Measurements from ENCODE around the gene RMI1. TPM values are rescaled to one million over a fixed set of nuclear protein-coding genes. Genes with fewer than 3 reads are reported as not detected.

RMI1 gene
- total RNA-seq, result 10 to 100 TPM in 1 of 4 donors, 1 to 10 TPM in 3; 5.3 to 11.6 (median 6.2) TPM

DNA sequence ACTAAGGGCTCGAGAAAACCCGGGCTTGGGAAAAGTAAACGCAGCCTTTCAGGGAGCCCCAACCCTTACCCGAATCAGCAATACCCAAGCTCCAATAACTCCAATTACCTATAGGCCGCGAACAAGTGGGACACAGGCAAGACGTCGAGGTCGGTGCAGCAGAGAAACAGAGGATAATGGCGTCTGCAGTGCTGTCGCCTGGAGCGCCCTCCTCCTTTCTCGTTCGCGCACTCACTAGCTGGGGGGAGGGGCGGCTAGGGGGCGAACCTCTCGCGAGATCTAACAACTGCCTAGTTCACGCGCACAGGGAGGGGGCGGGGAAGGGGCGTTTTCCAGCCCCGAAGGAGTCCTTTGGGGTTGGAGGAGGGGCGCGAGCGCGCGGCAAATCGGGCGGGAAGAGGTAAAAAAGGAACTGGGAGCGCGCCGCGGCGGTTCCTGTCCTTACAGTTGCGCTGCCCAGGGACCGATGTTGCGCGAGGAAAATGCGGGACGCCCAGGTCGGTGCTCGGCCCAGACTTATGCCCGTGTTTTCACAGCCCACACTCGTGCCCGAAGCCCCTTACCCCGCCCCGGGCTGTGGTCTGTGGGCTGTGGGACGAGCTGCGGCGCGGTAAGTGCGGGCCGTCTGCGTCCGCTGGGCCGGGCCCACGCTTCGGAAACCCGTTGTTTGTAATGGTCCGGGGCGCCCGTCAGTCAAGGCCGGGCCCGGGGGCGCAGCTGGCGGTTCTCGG, at the start of gene RMI1:
Gene RMI1, plus strand, starts transcription at position 411 of the 731 bp plus-strand sequence. CDS start 20,182 bp downstream, outside the sequence.
- Histone ChIP-seq H3K27me3 (no peaks in the 10 kb centered on the region), H3K36me3 (peaks cover 15 to 26% (median 19%) of the 10 kb centered on the region in 4 donors), H3K4me3 (peak within 1 kb of the TSS; percentile 76 to 97 (median 88)), H3K4me1 (peaks cover 27 to 47% (median 38%) of the 10 kb centered on the region in 4 donors), H3K27ac (replicated peaks in 1 of 4) (peak within 1 kb of the TSS; percentile 98 to 99 (median 99)), H3K9me3 (no peaks in the 10 kb centered on the region)
- TF ChIP-seq POLR2AphosphoS5 (IDR thresholded peaks at IDR 0.05) (peak; percentile 92 to 99), EP300 (IDR thresholded peaks at IDR 0.05) (no peak), POLR2A (IDR thresholded peaks at IDR 0.05; ENCODE audit: low read depth) (peak; percentile 92)
- TF ChIP-seq, protein P1, sequence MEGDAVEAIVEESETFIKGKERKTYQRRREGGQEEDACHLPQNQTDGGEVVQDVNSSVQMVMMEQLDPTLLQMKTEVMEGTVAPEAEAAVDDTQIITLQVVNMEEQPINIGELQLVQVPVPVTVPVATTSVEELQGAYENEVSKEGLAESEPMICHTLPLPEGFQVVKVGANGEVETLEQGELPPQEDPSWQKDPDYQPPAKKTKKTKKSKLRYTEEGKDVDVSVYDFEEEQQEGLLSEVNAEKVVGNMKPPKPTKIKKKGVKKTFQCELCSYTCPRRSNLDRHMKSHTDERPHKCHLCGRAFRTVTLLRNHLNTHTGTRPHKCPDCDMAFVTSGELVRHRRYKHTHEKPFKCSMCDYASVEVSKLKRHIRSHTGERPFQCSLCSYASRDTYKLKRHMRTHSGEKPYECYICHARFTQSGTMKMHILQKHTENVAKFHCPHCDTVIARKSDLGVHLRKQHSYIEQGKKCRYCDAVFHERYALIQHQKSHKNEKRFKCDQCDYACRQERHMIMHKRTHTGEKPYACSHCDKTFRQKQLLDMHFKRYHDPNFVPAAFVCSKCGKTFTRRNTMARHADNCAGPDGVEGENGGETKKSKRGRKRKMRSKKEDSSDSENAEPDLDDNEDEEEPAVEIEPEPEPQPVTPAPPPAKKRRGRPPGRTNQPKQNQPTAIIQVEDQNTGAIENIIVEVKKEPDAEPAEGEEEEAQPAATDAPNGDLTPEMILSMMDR (IDR thresholded peaks at IDR 0.05), result peak in 1 of 3 experiments; percentile 21
- intact Hi-C loops (cut with DNase I), result no loop called here
- DNase-seq (ENCODE audit: extremely low spot score), result peak; percentile 100
- WGBS, result 0% methylated on average over 54 of the region's 69 CpGs

DNA sequence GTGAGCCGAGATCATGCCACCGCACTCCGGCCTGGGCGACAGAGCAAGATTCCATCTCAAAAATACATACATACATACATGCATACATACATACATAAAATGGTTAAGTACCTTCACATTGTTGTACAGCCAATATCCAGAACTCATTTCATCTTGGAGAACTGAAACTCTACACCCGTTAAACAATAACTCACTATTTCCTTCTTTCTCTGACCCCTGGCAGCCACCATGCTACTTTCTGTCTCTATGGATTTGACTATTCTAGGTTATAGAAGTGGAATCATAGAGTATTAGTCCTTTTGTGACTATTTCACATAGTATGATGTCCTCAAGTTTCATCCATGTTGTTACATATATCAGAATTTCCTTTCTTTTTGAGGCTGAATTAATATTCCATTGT, 49.7 kb upstream of the RMI1 start:
- Histone ChIP-seq H3K27me3 (no peaks in the 10 kb centered on the region), H3K9me3 (no peaks in the 10 kb centered on the region), H3K4me1 (peaks cover 0 to 14% (median 3%) of the 10 kb centered on the region in 4 donors), H3K27ac (replicated peaks in 1 of 4) (no peak overlapping the region), H3K4me3 (no peak overlapping the region), H3K36me3 (no peaks in the 10 kb centered on the region)
- intact Hi-C loops (cut with DNase I), result no loop called here
- TF ChIP-seq POLR2A (IDR thresholded peaks at IDR 0.05; ENCODE audit: low read depth) (no peak), EP300 (IDR thresholded peaks at IDR 0.05) (no peak), POLR2AphosphoS5 (IDR thresholded peaks at IDR 0.05) (no peak)
- TF ChIP-seq, protein P1 (IDR thresholded peaks at IDR 0.05), result no peak
- DNase-seq (ENCODE audit: extremely low spot score), result no peak
- 90% methylated on average over 5 of the region's 5 CpGs for WGBS

DNA sequence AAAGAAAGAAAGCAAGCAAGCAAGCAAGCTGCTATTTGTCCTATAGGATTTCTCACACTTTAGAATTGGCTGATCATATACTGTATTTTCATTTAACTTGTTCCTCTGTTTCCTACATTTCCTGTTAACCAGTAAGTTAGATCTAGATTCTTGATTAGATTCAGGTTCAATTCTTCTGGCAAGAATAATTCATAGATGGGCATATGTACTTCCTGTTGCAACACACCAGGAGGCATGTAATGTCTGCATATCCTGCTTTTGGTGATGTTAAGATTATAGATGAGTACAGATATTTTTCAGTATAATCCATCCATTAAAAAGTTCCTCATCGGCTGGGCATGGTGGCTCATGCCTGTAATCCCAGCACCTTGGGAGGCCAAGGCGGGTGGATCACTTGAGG, 48.6 kb upstream of the RMI1 start:
- H3K27ac ChIP-seq (replicated peaks in 1 of 4), result no peak overlapping the region
- H3K36me3 ChIP-seq, result no peaks in the 10 kb centered on the region
- 85% methylated on average over 2 of the region's 2 CpGs for WGBS
- peaks cover 0 to 14% (median 3%) of the 10 kb centered on the region in 4 donors for H3K4me1 ChIP-seq
- intact Hi-C loops (cut with DNase I), result no loop called here
- no peak for DNase-seq (ENCODE audit: extremely low spot score)
- TF ChIP-seq EP300 (IDR thresholded peaks at IDR 0.05) (no peak), POLR2AphosphoS5 (IDR thresholded peaks at IDR 0.05) (no peak), POLR2A (IDR thresholded peaks at IDR 0.05; ENCODE audit: low read depth) (no peak)
- TF ChIP-seq, protein P1 (IDR thresholded peaks at IDR 0.05), result no peak
- no peaks in the 10 kb centered on the region for H3K27me3 ChIP-seq
- H3K9me3 ChIP-seq, result no peaks in the 10 kb centered on the region
- no peak overlapping the region for H3K4me3 ChIP-seq

DNA sequence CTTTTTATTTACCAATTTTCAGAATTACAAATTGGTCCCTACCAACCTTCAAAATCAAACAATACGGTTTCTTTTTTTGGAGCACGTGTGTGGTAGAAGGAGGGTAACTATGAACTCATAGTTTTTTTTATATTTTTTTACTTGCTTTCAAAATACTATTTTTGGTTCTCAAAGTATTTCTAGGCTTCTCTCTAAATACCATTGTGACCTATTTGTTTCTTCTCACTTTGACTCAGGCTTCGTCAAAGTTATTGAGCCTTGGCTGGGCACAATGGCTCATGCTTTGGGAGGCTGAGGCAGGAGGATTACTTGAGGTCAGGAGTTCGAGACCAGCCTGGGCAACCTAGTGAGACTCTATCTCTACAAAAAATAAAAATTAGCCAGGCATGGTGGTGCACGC, 47.8 kb upstream of the RMI1 start:
- no peak overlapping the region for H3K27ac ChIP-seq (replicated peaks in 1 of 4)
- 94% methylated on average over 5 of the region's 5 CpGs for WGBS
- intact Hi-C loops (cut with DNase I), result no loop called here

More for the DNA sequence above, 47.8 kb upstream of the RMI1 start:
- DNase-seq (ENCODE audit: extremely low spot score), result no peak
- no peaks in the 10 kb centered on the region for H3K36me3 ChIP-seq
- peaks cover 0 to 14% (median 3%) of the 10 kb centered on the region in 4 donors for H3K4me1 ChIP-seq
- no peak overlapping the region for H3K4me3 ChIP-seq
- no peaks in the 10 kb centered on the region for H3K9me3 ChIP-seq
- H3K27me3 ChIP-seq, result no peaks in the 10 kb centered on the region
- no peak for TF ChIP-seq EP300 (IDR thresholded peaks at IDR 0.05)
- no peak for TF ChIP-seq POLR2A (IDR thresholded peaks at IDR 0.05; ENCODE audit: low read depth)
- TF ChIP-seq, protein P1 (IDR thresholded peaks at IDR 0.05), result no peak
- no peak for TF ChIP-seq POLR2AphosphoS5 (IDR thresholded peaks at IDR 0.05)
